ENCODE data around the gene LPAR2.
"Not testable (repeated sequence)": the region's sequence is repeated elsewhere in the genome, so short reads cannot be mapped to it uniquely, and the experiment has no call there.

The LPAR2 gene

DNA sequence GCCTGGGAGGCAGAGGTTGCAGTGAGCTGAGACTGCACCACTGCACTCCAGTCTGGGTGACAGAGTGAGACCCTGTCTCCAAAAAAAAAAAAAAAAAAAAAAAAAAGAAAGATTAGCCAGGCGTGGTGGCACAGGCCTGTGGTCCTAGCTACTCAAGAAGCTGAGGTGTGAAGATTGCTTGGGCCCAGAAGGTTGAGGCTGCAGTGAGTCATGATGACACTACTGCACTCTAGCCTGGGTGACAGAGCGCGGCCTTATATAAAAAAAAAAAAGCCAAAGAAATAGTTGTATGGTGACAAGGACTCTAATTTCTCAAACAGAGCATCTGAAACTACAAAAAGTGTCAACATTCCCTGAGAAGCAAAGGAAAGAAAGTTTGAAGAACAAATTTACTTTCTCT lies 12.9 kb downstream of the LPAR2 start:
- Histone ChIP-seq H3K9me2 (replicated peaks; ENCODE audit: insufficient read depth, low read length) (no peaks in the 10 kb centered on the region), H2AFZ (ENCODE audit: low read depth, low read length, severe bottlenecking) (no peak overlapping the region), H3K27ac (ENCODE audit: low read depth, low read length) (no peak overlapping the region), H3K4me3 (ENCODE audit: insufficient read depth, low read length, poor library complexity, severe bottlenecking) (no peak overlapping the region), H3K9me3 (ENCODE audit: insufficient read depth, low read length) (no peaks in the 10 kb centered on the region), H3K79me2 (ENCODE audit: insufficient read depth, low read length) (no peaks in the 10 kb centered on the region), H3K36me3 (ENCODE audit: low read length) (no peaks in the 10 kb centered on the region), H3K27me3 (ENCODE audit: low read length) (no peaks in the 10 kb centered on the region), H3K9ac (ENCODE audit: low read length) (no peak overlapping the region), H3K4me2 (ENCODE audit: low read depth, low read length, poor library complexity, severe bottlenecking) (no peak overlapping the region), H3F3A (ENCODE audit: insufficient read depth) (no peaks in the 10 kb centered on the region), H4K20me1 (ENCODE audit: low read depth, low read length) (no peaks in the 10 kb centered on the region)
- TF ChIP-seq EZH2phosphoT487 (conservative IDR thresholded peaks at IDR 0.05; ENCODE audit: low read length) = no peak
- TF ChIP-seq, protein P1, sequence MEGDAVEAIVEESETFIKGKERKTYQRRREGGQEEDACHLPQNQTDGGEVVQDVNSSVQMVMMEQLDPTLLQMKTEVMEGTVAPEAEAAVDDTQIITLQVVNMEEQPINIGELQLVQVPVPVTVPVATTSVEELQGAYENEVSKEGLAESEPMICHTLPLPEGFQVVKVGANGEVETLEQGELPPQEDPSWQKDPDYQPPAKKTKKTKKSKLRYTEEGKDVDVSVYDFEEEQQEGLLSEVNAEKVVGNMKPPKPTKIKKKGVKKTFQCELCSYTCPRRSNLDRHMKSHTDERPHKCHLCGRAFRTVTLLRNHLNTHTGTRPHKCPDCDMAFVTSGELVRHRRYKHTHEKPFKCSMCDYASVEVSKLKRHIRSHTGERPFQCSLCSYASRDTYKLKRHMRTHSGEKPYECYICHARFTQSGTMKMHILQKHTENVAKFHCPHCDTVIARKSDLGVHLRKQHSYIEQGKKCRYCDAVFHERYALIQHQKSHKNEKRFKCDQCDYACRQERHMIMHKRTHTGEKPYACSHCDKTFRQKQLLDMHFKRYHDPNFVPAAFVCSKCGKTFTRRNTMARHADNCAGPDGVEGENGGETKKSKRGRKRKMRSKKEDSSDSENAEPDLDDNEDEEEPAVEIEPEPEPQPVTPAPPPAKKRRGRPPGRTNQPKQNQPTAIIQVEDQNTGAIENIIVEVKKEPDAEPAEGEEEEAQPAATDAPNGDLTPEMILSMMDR (IDR thresholded peaks at IDR 0.05; ENCODE audit: insufficient read depth, low read length, poor library complexity, severe bottlenecking) = no peak

GRCh38 chr19:19613506-19613905 lies 14.5 kb downstream of the LPAR2 start:
- Histone ChIP-seq H3K9me3 (ENCODE audit: insufficient read depth, low read length) (no peaks in the 10 kb centered on the region), H3K36me3 (ENCODE audit: low read length) (no peaks in the 10 kb centered on the region), H3K27me3 (ENCODE audit: low read length) (no peaks in the 10 kb centered on the region), H3K4me3 (ENCODE audit: insufficient read depth, low read length, poor library complexity, severe bottlenecking) (no peak overlapping the region), H3K4me2 (ENCODE audit: low read depth, low read length, poor library complexity, severe bottlenecking) (no peak overlapping the region), H3K9ac (ENCODE audit: low read length) (no peak overlapping the region), H3K79me2 (ENCODE audit: insufficient read depth, low read length) (no peaks in the 10 kb centered on the region), H3K9me2 (replicated peaks; ENCODE audit: insufficient read depth, low read length) (no peaks in the 10 kb centered on the region), H3K27ac (ENCODE audit: low read depth, low read length) (no peak overlapping the region), H2AFZ (ENCODE audit: low read depth, low read length, severe bottlenecking) (no peak overlapping the region), H4K20me1 (ENCODE audit: low read depth, low read length) (no peaks in the 10 kb centered on the region), H3F3A (ENCODE audit: insufficient read depth) (no peaks in the 10 kb centered on the region)
- TF ChIP-seq EZH2phosphoT487 (conservative IDR thresholded peaks at IDR 0.05; ENCODE audit: low read length) = no peak
- TF ChIP-seq, protein P1 (IDR thresholded peaks at IDR 0.05; ENCODE audit: insufficient read depth, low read length, poor library complexity, severe bottlenecking) = no peak

DNA sequence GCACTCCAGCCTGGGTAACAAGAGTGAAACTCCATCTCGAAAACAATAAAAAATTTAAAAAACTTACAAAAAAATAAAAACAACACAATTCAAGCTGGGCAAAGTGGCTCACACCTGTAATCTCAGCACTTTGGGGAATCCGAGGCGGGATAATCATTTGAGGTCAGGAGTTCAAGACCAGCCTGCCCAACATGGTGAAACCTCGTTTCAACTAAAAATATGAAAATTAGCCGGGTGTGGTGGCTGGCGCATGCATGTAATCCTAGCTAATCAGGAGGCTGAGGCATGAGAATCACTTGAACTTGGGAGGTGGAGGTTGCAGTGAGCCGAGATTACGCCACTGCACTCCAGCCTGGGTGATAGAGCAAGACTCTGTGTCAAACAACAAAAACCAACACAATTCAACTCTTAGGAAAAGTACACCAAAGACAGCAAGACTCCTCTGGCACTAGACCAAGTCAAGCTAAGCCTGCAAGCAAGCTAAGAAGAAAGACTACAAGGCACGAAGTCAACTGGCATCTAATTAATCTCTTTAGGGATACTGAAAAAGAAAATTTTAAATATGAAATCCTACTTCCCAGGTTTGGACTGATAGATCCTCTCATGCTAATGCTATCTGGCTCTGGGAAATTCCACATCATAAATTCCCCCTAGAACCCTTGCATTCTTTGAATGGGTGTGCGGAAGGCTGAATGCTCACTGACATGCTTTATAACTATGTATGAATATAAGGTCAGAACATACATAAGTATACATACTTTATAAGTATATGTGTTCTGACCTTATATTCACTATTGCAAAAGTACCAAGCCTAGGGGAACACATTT lies 17.4 kb downstream of the LPAR2 start:
- H3K4me3 ChIP-seq (ENCODE audit: insufficient read depth, low read length, poor library complexity, severe bottlenecking) = no peak overlapping the region
- TF ChIP-seq EZH2phosphoT487 (conservative IDR thresholded peaks at IDR 0.05; ENCODE audit: low read length) = no peak
- TF ChIP-seq, protein P1 (IDR thresholded peaks at IDR 0.05; ENCODE audit: insufficient read depth, low read length, poor library complexity, severe bottlenecking) = no peak
- no peak overlapping the region for H3K27ac ChIP-seq (ENCODE audit: low read depth, low read length)
- H2AFZ ChIP-seq (ENCODE audit: low read depth, low read length, severe bottlenecking) = no peak overlapping the region
- no peaks in the 10 kb centered on the region for H3K27me3 ChIP-seq (ENCODE audit: low read length)
- H3K9me3 ChIP-seq (ENCODE audit: insufficient read depth, low read length) = no peaks in the 10 kb centered on the region
- no peaks in the 10 kb centered on the region for H3K36me3 ChIP-seq (ENCODE audit: low read length)
- no peaks in the 10 kb centered on the region for H3K79me2 ChIP-seq (ENCODE audit: insufficient read depth, low read length)
- H3F3A ChIP-seq (ENCODE audit: insufficient read depth) = no peaks in the 10 kb centered on the region
- no peak overlapping the region for H3K9ac ChIP-seq (ENCODE audit: low read length)
- no peaks in the 10 kb centered on the region for H3K9me2 ChIP-seq (replicated peaks; ENCODE audit: insufficient read depth, low read length)
- H4K20me1 ChIP-seq (ENCODE audit: low read depth, low read length) = no peaks in the 10 kb centered on the region
- H3K4me2 ChIP-seq (ENCODE audit: low read depth, low read length, poor library complexity, severe bottlenecking) = no peak overlapping the region

GRCh38 chr19:19606686-19607085 lies 21.3 kb downstream of the LPAR2 start:
- H3K27me3 ChIP-seq (ENCODE audit: low read length); H3K9ac ChIP-seq (ENCODE audit: low read length); H3K9me3 ChIP-seq (ENCODE audit: insufficient read depth, low read length); H3K79me2 ChIP-seq (ENCODE audit: insufficient read depth, low read length); H3K4me2 ChIP-seq (ENCODE audit: low read depth, low read length, poor library complexity, severe bottlenecking); H4K20me1 ChIP-seq (ENCODE audit: low read depth, low read length); H3K9me2 ChIP-seq (replicated peaks; ENCODE audit: insufficient read depth, low read length); H3F3A ChIP-seq (ENCODE audit: insufficient read depth); H3K36me3 ChIP-seq (ENCODE audit: low read length); H3K27ac ChIP-seq (ENCODE audit: low read depth, low read length); H2AFZ ChIP-seq (ENCODE audit: low read depth, low read length, severe bottlenecking); H3K4me3 ChIP-seq (ENCODE audit: insufficient read depth, low read length, poor library complexity, severe bottlenecking): not testable (repeated sequence)
